ENCODE results near the gene TGFB3. TPM values are rescaled to one million over a fixed set of nuclear protein-coding genes. Genes with fewer than 3 reads are reported as not detected.

Gene TGFB3
- total RNA-seq, 1 experiment from 2014 or later = 1.6 TPM

GRCh38 chr14:75941030-75941429 is 40.8 kb downstream of the TGFB3 start:
- Histone ChIP-seq H3K9ac (ENCODE audit: low read length) (no peak overlapping the region), H3K36me3 (ENCODE audit: control insufficient read depth in 1 of 2, insufficient read depth in 2 of 2, low read length in 2 of 2) (no peaks in the 10 kb centered on the region), H3K9me3 (ENCODE audit: control insufficient read depth in 1 of 2, insufficient read depth in 1 of 2, low read depth in 1 of 2, low read length in 2 of 2) (no peaks in the 10 kb centered on the region), H3K27ac (ENCODE audit: low read depth, low read length) (no peak overlapping the region), H2AFZ (ENCODE audit: low read depth, low read length, poor library complexity, severe bottlenecking) (no peak overlapping the region), H3K4me1 (ENCODE audit: control insufficient read depth in 1 of 2, insufficient read depth in 2 of 2, low read length in 2 of 2) (peaks cover 8 to 9% of the 10 kb centered on the region in 2 experiments; a peak in 3 of 4 replicates), H3K79me2 (ENCODE audit: insufficient read depth, low read length) (no peaks in the 10 kb centered on the region), H3K4me3 (replicated peaks in 1 of 2; ENCODE audit: low read depth in 1 of 2, low read length in 2 of 2) (no peak overlapping the region), H3K27me3 (ENCODE audit: insufficient read depth, low read length) (no peaks in the 10 kb centered on the region), H4K20me1 (ENCODE audit: insufficient read depth) (no peaks in the 10 kb centered on the region), H3K4me2 (ENCODE audit: low read length) (no peak overlapping the region), H3K9me2 (ENCODE audit: insufficient read depth) (no peaks in the 10 kb centered on the region)
- ChIA-PET CTCF (interaction anchor here (1.1 kb wide), 1 partner anchor 35 kb away, joined by 3 read pairs; no protein-coding TSS in a partner anchor), POLR2A (no interaction called here), RAD21 (ENCODE audit: low non-redundant PET in 1 of 2, low total read pairs in 2 of 2, uncharacterized antibody in 2 of 2, unreplicated experiment in 2 of 2) (no interaction called here)
- BruUV-seq (replicated peaks) = no TSS peak
- ATAC-seq = no peak
- TF ChIP-seq FOSL1 (IDR thresholded peaks at IDR 0.05; ENCODE audit: low read depth) (no peak), CBX3 (IDR thresholded peaks at IDR 0.05; ENCODE audit: low read depth) (no peak), POLR2A (IDR thresholded peaks at IDR 0.05; ENCODE audit: borderline replicate concordance, extremely low read depth, insufficient read depth, insufficient read length) (no peak), EGR1 (IDR thresholded peaks at IDR 0.05; ENCODE audit: low read depth) (no peak)
- intact Hi-C loops (cut with micrococcal nuclease) = no loop called here
- DNase-seq (ENCODE audit: low read depth, low spot score) = no peak

GRCh38 chr14:75939200-75939599 is 42.6 kb downstream of the TGFB3 start:
- H2AFZ ChIP-seq (ENCODE audit: low read depth, low read length, poor library complexity, severe bottlenecking) = no peak overlapping the region
- H3K36me3 ChIP-seq (ENCODE audit: control insufficient read depth in 1 of 2, insufficient read depth in 2 of 2, low read length in 2 of 2) = no peaks in the 10 kb centered on the region
- intact Hi-C loops (cut with micrococcal nuclease) = no loop called here
- H3K9ac ChIP-seq (ENCODE audit: low read length) = no peak overlapping the region
- H3K27me3 ChIP-seq (ENCODE audit: insufficient read depth, low read length) = no peaks in the 10 kb centered on the region
- no peak for ATAC-seq
- H3K4me1 ChIP-seq (ENCODE audit: control insufficient read depth in 1 of 2, insufficient read depth in 2 of 2, low read length in 2 of 2) = peaks cover 8 to 9% of the 10 kb centered on the region in 2 experiments; a peak in 3 of 4 replicates
- no peaks in the 10 kb centered on the region for H3K9me3 ChIP-seq (ENCODE audit: control insufficient read depth in 1 of 2, insufficient read depth in 1 of 2, low read depth in 1 of 2, low read length in 2 of 2)
- no TSS peak for BruUV-seq (replicated peaks)
- ChIA-PET RAD21 (ENCODE audit: low non-redundant PET in 1 of 2, low total read pairs in 2 of 2, uncharacterized antibody in 2 of 2, unreplicated experiment in 2 of 2) (no interaction called here), CTCF (no interaction called here), POLR2A (no interaction called here)
- H3K79me2 ChIP-seq (ENCODE audit: insufficient read depth, low read length) = no peaks in the 10 kb centered on the region
- H4K20me1 ChIP-seq (ENCODE audit: insufficient read depth) = no peaks in the 10 kb centered on the region
- no peak overlapping the region for H3K4me2 ChIP-seq (ENCODE audit: low read length)
- no peak overlapping the region for H3K27ac ChIP-seq (ENCODE audit: low read depth, low read length)
- TF ChIP-seq ZBTB33 (IDR thresholded peaks at IDR 0.05; ENCODE audit: extremely low read depth, insufficient replicate concordance, low read length) (no peak), SP1 (IDR thresholded peaks at IDR 0.05; ENCODE audit: low read depth) (no peak), SIN3A (IDR thresholded peaks at IDR 0.05; ENCODE audit: low read depth) (no peak), JUND (IDR thresholded peaks at IDR 0.05) (no peak), MAX (IDR thresholded peaks at IDR 0.05) (no peak), CBX3 (IDR thresholded peaks at IDR 0.05; ENCODE audit: low read depth) (no peak), SRF (IDR thresholded peaks at IDR 0.05; ENCODE audit: low read depth) (no peak), ZNF274 (IDR thresholded peaks at IDR 0.05; ENCODE audit: low read depth, low read length) (no peak)
- no peaks in the 10 kb centered on the region for H3K9me2 ChIP-seq (ENCODE audit: insufficient read depth)
- H3K4me3 ChIP-seq (replicated peaks in 1 of 2; ENCODE audit: low read depth in 1 of 2, low read length in 2 of 2) = no peak overlapping the region
- DNase-seq (ENCODE audit: low read depth, low spot score) = no peak
